Breast epithelium (tissue), 4 donors: ENCODE data around the gene NUDT14. TPM values are rescaled to one million over a fixed set of nuclear protein-coding genes. Genes with fewer than 3 reads are reported as not detected.

Source experiments
- DNase-seq, 2 donors: peaks; one replicate each; pipeline ENCODE4 v3.0.0-alpha.2; 2019; ENCODE audit warnings: low spot score in 2 of 2
- H3K27ac ChIP-seq, 2 donors: fragments of 200-600 bp; sonication (generic) in 1 of 2; one replicate each; pipeline ENCODE4 v1.5.1; 2016 to 2019; ENCODE audit warnings: mild to moderate bottlenecking in 1 of 2
- H3K27me3 ChIP-seq, 2 donors: fragments of 200-600 bp; sonication (generic) in 1 of 2; one replicate each; pipeline versions ENCODE4 v1.5.1 to v1.6.0; 2017 to 2019; ENCODE audit warnings: control low read depth in 1 of 2, mild to moderate bottlenecking in 1 of 2
- H3K36me3 ChIP-seq: fragments of 200-600 bp; one replicate; pipeline ENCODE4 v1.5.1; 2019
- H3K4me1 ChIP-seq, 2 donors: fragments of 200-600 bp; sonication (generic); one replicate each; pipeline ENCODE4 v1.5.1; 2016 to 2019; ENCODE audit warnings: control low read depth in 1 of 2
- H3K4me3 ChIP-seq, 3 donors: fragments of 200-600 bp; sonication (generic); 1 replicate in 2 of 3; 2 replicates in 1 of 3; pipeline ENCODE4 v1.5.1; 2016 to 2019; ENCODE audit warnings: mild to moderate bottlenecking in 3 of 3, moderate library complexity in 2 of 3
- H3K9me3 ChIP-seq, 2 donors: fragments of 200-600 bp; sonication (generic) in 1 of 2; one replicate each; pipeline ENCODE4 v1.5.1; 2016 to 2019; ENCODE audit warnings: control low read depth in 1 of 2
- CTCF ChIP-seq, 3 donors: fragments of 450-650 bp; IDR thresholded peaks; one replicate each; pipeline ENCODE4 v1.5.1; 2016 to 2017; ENCODE audit warnings: antibody characterized with exemption in 3 of 3, mild to moderate bottlenecking in 3 of 3, moderate library complexity in 3 of 3
- POLR2A ChIP-seq: fragments of 450-650 bp; IDR thresholded peaks from one replicate; pipeline ENCODE4 v1.6.1; 2016; ENCODE audit warnings: antibody characterized with exemption, mild to moderate bottlenecking, moderate library complexity
- POLR2AphosphoS5 ChIP-seq, 3 donors: sonication (generic); formaldehyde crosslinking; IDR thresholded peaks; one replicate each; pipeline ENCODE4 v1.6.1; 2017; ENCODE audit warnings: antibody characterized with exemption in 3 of 3
- intact Hi-C: fragments of 100-400 bp; cut with DNase I; formaldehyde crosslinking; loops from one replicate; pipeline ENCODE4 v1.15.1; 2023; ENCODE audit warnings: low total_unique reads
- total RNA-seq, 3 donors: library from RNA; depleted of rRNA; stranded (reverse); fragments of >200 nt; gene quantifications; one replicate each; pipeline ENCODE4 v1.1.0, GENCODE V29; 2016

The NUDT14 gene
- total RNA-seq: 10 to 100 TPM; 13.6 to 14.9 (median 14.1) TPM

- no peaks in the 10 kb centered on the region for H3K27me3 ChIP-seq
- H3K36me3 ChIP-seq: no peaks in the 10 kb centered on the region
- peak; percentile 83 to 89 for DNase-seq
- H3K4me1 ChIP-seq: no peaks in the 10 kb centered on the region
- intact Hi-C loops: loop anchor here (2.0 kb wide), 1 partner anchor 72 kb away; no protein-coding TSS in a partner anchor
- TF ChIP-seq POLR2AphosphoS5 (IDR thresholded peaks at IDR 0.05): no peak
- no peak for TF ChIP-seq CTCF (IDR thresholded peaks at IDR 0.05)
- no peak for TF ChIP-seq POLR2A
- H3K27ac ChIP-seq: peak within 1 kb of the TSS; percentile 58 to 83
- H3K4me3 ChIP-seq: peak within 1 kb of the TSS; percentile 37 to 83 (median 60)
- H3K9me3 ChIP-seq: no peaks in the 10 kb centered on the region
These were observed at the start of gene NUDT14 for GRCh38 chr14:105180592-105181548. NUDT14 (minus strand) TSS chr14:105181312; CDS start chr14:105181209, 103 bp downstream.

- intact Hi-C loops: loop anchor here (5.0 kb wide), 1 partner anchor 912 kb away; no protein-coding TSS in a partner anchor
- no peaks in the 10 kb centered on the region for H3K9me3 ChIP-seq
- no peaks in the 10 kb centered on the region for H3K27me3 ChIP-seq
- no peaks in the 10 kb centered on the region for H3K36me3 ChIP-seq
- H3K4me1 ChIP-seq: no peaks in the 10 kb centered on the region
- TF ChIP-seq CTCF (IDR thresholded peaks at IDR 0.05): no peak
- no peak for TF ChIP-seq POLR2AphosphoS5 (IDR thresholded peaks at IDR 0.05)
- TF ChIP-seq POLR2A: no peak
- H3K27ac ChIP-seq: no peak overlapping the region
- no peak for DNase-seq
- no peak overlapping the region for H3K4me3 ChIP-seq
These were observed 48.1 kb upstream of the NUDT14 start for GRCh38 chr14:105229099-105229655.

GRCh38 chr14:105228562-105228961 lies 47.5 kb upstream of the NUDT14 start:
- H3K4me1 ChIP-seq: no peaks in the 10 kb centered on the region
- H3K27ac ChIP-seq: no peak overlapping the region
- DNase-seq: no peak
- H3K27me3 ChIP-seq: no peaks in the 10 kb centered on the region
- H3K36me3 ChIP-seq: no peaks in the 10 kb centered on the region
- H3K9me3 ChIP-seq: no peaks in the 10 kb centered on the region
- TF ChIP-seq CTCF (IDR thresholded peaks at IDR 0.05) (no peak), POLR2A (no peak), POLR2AphosphoS5 (IDR thresholded peaks at IDR 0.05) (no peak)
- no peak overlapping the region for H3K4me3 ChIP-seq
- intact Hi-C loops: loop anchor here (5.0 kb wide), 1 partner anchor 911 kb away; no protein-coding TSS in a partner anchor

GRCh38 chr14:105227346-105227745 lies 46.2 kb upstream of the NUDT14 start:
- intact Hi-C loops: loop anchor here (5.0 kb wide), 1 partner anchor 910 kb away; no protein-coding TSS in a partner anchor
- TF ChIP-seq POLR2AphosphoS5 (IDR thresholded peaks at IDR 0.05) (no peak), CTCF (IDR thresholded peaks at IDR 0.05) (no peak), POLR2A (no peak)
- Histone ChIP-seq H3K36me3 (no peaks in the 10 kb centered on the region), H3K9me3 (no peaks in the 10 kb centered on the region), H3K27me3 (no peaks in the 10 kb centered on the region), H3K4me3 (no peak overlapping the region), H3K27ac (no peak overlapping the region), H3K4me1 (no peaks in the 10 kb centered on the region)
- DNase-seq: no peak
